Astrocyte of the cerebellum (primary cell): ENCODE results near the gene MYH9.

Experiments used
- DNase-seq: peaks from one replicate; pipeline ENCODE4 v3.0.0-alpha.2; 2011; ENCODE audit warnings: low read depth
- H3K4me3 ChIP-seq: 2 replicates; pipeline ENCODE4 v1.5.1; 2011; ENCODE audit warnings: mild to moderate bottlenecking, low read depth, low read length, moderate library complexity
- in situ Hi-C: cut with HindIII; loops from 2 replicates; pipeline ENCODE4 v1.10.0; 2017; ENCODE audit warnings: low sequenced_read_pairs
- TF ChIP-seq, protein P1 (sequence below): IDR thresholded peaks from 2 replicates; pipeline ENCODE4 v1.5.1; 2012; ENCODE audit warnings: low read length, low read depth, moderate library complexity, mild to moderate bottlenecking; ENCODE audit errors: missing control alignments

The MYH9 gene

GRCh38 chr22:36325154-36326031 is 62.4 kb downstream of the MYH9 start:
- peak; percentile 91 for DNase-seq
- in situ Hi-C loops, result no loop called here
- no peak overlapping the region for H3K4me3 ChIP-seq
- TF ChIP-seq, protein P1, sequence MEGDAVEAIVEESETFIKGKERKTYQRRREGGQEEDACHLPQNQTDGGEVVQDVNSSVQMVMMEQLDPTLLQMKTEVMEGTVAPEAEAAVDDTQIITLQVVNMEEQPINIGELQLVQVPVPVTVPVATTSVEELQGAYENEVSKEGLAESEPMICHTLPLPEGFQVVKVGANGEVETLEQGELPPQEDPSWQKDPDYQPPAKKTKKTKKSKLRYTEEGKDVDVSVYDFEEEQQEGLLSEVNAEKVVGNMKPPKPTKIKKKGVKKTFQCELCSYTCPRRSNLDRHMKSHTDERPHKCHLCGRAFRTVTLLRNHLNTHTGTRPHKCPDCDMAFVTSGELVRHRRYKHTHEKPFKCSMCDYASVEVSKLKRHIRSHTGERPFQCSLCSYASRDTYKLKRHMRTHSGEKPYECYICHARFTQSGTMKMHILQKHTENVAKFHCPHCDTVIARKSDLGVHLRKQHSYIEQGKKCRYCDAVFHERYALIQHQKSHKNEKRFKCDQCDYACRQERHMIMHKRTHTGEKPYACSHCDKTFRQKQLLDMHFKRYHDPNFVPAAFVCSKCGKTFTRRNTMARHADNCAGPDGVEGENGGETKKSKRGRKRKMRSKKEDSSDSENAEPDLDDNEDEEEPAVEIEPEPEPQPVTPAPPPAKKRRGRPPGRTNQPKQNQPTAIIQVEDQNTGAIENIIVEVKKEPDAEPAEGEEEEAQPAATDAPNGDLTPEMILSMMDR, result no peak

DNA sequence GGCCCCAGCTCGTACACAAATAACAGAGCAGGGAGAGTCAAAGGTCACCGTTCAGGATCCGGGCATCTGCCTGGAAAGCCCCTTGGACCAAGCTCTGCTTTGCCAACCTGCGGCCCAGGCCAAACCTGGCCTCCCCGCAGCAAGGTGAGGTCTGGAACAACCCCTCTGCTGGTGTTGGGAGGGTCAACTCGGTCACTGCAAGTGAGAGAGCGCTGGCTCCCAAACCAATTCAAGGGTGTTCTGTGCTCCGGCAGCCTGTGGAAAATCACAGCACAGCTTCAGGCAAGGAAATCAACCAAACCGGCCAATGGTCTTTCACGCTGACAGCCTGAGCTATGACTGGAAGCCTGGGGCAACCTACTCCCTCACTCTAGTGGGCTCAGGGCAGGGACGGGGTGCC is 63.4 kb downstream of the MYH9 start:
- in situ Hi-C loops, result no loop called here
- no peak for DNase-seq
- TF ChIP-seq, protein P1, result no peak
- no peak overlapping the region for H3K4me3 ChIP-seq

- TF ChIP-seq, protein P1, result no peak
- H3K4me3 ChIP-seq, result no peak overlapping the region
- DNase-seq, result no peak
- in situ Hi-C loops, result no loop called here
These were observed 63.9 kb downstream of the MYH9 start for GRCh38 chr22:36323855-36324331.

DNA sequence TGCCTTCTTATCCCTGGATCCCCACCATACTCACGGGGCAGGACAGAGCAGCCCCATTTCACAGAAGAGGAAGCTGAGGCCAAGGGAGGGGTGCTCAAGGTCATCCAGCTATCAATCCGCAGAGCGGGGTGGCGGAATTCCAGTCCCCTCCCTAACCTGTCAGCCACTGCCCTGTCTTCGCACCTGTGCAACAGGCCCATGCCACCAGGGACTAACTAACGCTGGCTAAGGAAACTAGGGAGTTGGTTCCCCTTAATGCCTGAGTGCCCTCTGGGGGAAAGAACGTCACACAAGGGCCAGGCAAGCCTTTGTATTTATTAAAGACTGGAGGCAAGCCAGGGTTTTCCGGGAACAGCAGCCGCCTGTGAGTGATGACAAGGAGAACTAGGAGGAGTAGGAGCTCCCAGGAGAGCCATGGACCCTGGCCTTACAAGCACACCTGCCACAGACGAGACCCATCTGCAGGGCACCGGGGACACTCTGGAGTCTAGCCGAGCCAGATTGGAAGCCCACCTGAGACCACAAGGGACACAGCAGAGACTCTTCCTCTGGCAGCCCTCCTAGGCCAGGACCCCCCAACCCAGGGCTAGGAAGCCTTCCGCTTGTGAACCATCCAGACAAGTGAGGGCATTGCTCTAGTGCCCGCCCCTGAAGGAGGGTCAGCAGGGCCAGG is 64.4 kb downstream of the MYH9 start:
- in situ Hi-C loops, result no loop called here
- TF ChIP-seq, protein P1, result no peak
- peak; percentile 70 for DNase-seq
- H3K4me3 ChIP-seq, result no peak overlapping the region

DNA sequence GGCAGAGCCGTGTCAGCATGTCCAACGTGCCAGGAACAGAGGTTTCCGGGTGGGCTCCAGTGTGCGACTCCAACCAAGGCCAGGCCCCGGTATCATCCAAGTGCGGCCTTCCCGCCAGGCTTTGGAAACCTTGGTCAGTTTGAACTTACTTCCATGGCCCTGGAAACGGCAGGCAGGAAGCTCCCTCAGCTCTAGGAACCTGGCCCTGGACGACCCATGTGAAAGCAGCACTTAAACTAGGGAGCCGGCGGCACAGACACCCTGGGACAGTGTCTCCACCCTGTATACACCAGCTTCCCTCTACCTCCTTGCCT is 65.2 kb downstream of the MYH9 start:
- DNase-seq, result no peak
- H3K4me3 ChIP-seq, result no peak overlapping the region
- in situ Hi-C loops, result no loop called here
- TF ChIP-seq, protein P1, result no peak

- in situ Hi-C loops, result no loop called here
- no peak for DNase-seq
- TF ChIP-seq, protein P1, result no peak
- no peak overlapping the region for H3K4me3 ChIP-seq
These were observed 65.8 kb downstream of the MYH9 start for GRCh38 chr22:36321797-36322601.
